Central memory CD4-positive, alpha-beta T cell (primary cell): ENCODE data around the gene DOHH.
A peak's percentile ranks its signal among the peaks of the same experiment; 100 is the strongest.
"Not testable (repeated sequence)": the region's sequence is repeated elsewhere in the genome, so short reads cannot be mapped to it uniquely, and the experiment has no call there.

ENCODE experiments used
- DNase-seq: peaks from one replicate; pipeline ENCODE4 v3.0.0; 2022

Gene DOHH

DNA sequence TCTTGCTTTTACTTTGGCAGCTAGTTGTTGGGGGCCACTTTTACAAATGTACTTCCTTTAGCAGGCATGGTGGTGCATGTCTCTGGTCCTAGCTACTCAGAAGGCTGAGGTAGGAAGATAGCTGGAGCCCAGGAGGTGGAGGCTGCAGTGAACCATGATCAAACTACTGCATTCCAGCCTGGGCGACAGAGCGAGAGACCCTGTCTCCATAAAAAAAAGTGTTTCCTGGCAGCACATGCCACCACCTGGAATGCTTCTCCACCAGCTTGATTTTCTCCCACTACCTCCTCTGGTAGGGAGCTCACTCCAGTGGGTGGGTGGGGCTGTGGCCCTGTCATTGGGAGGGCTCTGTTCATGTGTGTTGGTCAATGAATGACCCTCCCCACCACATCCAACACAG, 18.2 kb upstream of the DOHH start:
- no peak for DNase-seq

DNA sequence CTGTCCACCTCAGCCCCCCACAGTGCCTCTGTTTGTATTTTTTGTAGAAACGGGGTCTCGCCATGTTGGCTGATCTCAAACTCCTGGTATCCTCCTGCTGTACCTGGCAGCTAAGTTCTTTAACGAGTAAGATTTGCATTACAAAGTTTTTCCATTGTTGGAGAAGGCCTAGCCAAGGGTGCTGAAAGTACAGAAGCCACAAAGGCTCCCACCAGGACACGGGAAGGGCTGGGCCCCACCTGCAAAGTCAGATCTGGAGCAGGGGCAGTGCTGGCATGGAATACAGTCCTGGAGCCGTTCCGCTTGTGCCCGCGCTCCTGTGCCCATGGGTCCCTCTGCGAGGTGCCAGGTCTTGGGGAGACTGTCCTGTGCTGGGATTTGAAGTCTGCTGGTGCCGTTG, 17.8 kb upstream of the DOHH start:
- no peak for DNase-seq

DNA sequence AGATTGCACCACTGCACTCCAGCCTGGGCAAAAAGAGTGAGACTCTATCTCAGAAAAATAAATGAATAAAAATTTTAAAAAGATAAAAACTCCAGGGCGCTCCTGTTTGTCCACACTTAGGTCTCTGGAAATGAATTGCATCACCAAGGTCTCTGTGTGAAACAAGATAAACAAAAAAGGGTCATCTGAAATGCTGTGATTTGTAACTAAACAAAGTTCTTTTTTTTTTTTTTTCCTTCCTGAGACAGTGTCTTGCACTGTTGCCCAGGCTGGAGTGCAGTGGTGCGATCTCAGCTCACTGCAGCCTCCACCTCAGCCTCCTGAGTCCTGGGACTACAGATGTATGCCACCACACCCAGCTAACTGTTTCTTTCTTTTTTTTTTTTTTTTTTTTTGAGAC, 17.2 kb upstream of the DOHH start:
- DNase-seq, result no peak

DNA sequence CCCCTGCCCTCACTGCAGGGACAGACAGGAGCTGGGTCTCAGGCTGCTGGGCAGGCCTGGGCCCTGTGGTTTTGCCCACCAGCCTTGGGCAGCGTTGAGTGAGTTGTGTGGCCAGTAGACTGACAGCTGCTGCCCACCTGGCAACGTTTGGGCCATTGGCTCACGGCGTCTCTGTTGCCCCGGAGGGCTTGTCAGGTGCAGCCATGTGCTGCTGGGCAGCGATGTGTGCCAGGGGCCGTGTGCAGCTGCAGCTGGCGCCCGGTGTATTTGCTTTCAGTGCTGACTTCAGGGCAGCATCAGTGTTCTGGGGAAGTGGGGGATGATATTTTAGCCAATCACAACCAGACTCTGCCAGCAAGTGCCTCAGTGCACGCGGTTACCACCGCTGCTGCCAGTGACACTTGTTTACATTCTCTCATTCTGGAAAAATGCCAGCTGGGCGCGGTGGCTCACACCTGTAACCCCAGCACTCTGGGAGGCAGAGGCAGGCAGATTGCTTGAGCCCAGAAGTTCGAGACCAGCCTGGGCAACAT, 16.3 kb upstream of the DOHH start:
- peak; percentile 67 for DNase-seq

DNA sequence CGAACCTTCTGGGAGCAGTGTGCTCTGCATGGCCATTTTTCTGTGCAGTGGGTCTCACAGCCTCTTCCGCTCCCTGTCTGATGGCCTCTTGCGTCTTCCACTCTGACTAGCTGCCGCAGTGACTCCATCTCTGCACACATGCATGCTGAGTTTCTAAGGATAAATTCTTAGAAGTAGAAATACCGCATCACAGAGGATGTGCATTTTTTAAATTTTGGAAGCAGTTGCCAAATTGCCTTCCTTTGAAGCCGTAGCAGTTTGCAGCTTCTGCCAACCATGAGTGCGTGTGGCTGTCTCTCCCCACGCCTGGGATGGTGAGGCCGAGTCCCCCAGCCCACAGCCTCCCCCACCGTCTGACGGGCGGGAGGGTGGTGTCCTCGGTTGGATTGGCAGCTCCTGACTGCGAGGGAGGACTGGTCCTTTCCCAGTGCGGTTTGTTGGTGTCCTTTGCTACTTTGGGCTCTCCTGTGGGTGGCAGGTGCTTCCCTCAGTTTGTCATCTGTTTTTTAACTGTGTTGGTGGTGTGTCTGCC, 15.5 kb upstream of the DOHH start:
- DNase-seq, result no peak

DNA sequence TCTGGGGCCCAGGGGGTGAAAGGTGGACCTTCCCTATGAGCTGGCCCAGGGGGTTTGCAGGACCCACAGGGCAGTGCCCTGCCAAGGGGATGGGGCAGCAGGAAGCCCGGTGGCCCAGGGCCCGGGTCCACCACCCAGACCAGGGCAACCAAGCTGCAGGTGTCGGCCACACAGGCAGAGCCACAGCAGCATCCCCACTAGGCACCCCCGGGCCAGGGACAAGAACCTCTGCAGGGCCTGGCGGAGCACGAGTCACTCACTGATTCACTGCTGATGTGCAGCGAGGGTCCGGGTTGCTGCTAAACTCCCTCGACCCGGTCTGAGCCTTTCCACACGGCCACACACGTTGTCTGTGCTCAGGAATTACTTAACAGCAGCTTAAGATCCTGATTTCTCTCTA, 14.5 kb upstream of the DOHH start:
- no peak for DNase-seq

DNA sequence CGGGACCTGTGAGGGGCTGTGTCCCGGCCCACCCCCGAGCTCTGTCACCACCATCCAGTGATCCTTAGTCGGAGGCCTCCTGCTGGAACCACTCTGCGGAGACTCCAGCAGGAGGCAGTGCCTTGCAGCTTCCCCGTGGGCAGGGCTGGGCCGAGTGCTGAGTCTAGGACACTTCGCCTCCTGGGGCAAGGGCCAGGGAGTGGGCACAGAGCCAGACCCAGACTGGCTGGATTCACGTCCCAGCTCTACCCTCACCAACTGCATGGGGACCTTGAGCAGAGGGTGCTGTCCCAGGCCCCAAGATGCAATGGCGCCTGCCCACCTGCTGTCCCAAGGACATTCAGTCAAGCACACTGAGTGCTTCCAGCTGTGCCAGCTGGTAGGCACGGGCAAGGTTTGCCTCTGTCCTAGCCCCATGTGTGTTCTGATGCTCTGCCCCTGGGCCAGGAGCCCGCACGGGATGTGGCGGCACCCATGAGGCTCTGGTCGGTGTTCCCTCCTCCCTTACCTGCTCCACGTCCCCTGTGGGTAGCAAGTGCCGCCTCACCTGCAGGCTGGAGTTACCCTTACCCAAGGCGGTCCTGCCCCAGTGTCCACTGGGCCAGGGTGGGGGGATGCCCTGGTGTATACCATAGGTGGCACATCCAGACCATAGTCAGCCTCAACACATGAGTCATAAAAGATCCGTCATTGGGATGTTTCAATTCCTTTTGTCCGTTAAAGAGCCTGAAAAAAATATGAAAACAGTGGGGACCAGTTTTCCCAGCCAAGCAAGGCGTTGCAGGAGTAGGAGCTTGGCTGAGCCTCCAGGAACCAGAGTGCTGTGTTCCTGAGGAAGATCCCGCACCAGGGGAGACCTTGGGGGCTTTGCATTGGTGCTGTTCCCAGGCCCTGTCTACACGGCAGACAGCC, 13.0 kb upstream of the DOHH start:
- DNase-seq, result no peak

DNA sequence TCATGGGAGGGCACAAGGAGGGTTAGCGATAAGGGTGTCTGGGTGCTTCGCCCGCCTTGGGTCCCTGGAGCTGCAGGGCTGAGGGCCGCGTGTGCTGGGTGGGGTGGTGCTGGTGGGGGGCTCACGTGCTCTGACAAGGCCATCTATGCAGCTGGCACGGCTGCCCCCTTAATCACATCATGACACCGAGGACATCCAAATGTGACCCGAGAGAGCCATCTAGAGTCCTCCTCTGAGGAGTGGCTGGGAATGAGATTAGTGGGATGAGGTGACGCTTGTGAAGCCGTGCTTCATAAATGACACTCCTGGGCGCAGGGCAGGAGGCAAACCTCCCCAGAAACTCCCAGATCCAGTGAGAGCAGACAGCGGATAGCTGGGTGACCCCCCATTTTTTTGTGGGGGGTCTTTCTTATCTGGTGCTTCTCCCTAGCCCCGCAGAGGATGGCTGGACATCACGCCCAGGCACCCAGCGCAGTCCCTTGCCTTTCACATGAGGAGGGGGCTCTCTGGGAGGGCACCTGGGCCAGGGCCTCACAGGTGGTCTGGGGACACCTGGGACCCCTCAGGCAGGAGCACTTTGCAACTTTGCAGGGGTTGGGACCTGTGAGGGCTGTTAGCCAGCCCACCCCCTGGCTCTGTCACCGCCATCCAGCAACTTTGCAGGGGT, 12.2 kb upstream of the DOHH start:
- DNase-seq, result no peak

DNA sequence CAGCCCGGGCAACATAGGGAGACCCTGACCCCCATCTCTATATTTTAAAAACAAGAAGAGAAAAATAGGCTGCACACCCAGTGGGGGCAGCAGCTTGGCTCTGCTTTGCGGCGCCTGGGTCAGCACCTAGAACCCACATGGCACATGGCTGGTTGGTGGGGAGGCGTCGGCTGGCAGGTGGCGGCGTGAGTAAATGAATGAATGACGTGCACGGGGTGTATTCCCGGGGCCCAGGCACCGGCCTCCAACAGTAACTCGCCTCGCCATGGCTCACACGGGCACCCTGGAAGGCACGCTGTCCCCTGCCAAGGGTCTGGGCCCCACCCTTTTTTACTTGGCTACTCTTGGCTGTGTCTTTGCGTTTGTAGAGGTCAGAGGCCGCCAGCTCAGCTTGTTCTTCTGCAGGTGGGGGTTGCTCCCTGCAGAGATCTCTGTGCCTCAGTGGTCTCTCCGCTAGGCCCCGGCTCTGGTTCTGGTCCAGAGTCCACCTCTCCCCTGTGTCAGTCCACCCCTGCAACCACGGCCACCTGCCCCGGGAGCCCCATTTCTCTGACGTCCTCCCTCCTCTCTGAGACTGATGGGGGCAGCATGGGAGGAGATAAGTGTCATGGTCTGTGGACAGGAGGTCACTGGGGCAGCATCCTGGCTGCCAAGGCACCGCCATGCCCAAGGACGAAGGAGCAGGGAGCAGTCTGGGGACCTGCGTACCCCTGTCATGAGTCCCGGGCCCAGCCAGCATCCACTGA, 11.2 kb upstream of the DOHH start:
- DNase-seq, result no peak

DNA sequence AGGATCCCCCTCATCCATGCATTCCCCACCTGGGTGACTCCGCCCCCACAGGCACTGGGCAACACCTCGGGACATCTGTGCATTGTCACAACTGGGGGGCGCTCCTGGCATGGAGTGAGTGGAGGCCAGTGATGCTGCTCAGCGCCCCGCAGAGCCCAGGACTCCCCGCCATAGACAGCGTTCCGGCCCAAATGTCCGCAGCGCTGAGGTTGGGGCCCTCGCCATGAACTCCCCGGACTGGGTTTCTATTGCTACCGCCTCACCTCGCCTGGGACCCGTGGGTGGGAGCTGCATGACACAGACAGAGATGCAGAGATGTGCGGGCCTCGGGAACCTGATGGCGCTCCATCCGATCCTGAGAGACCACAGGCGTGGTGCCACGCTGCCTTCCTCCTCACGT, 10.3 kb upstream of the DOHH start:
- no peak for DNase-seq

DNA sequence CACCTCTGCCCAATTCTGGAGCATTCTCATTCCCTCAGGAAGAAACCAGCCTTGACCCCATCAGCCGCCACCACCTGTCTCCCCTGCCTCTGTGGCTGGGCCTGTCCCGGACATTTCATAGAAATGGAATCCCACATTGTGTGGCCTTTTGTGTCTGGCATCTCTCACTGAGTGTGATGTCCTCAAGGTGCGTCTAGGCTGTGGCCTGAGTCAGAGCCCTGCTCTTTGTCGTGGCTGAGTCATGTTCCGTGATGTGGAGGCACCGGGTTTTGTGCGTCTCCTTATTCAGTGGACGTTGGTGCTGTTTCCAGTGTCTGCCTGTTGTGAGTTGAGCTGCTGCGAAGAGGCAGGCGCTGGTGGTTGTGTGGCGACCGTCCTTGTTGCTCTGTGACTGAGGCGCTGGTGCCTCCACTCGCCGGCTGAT, 9.1 kb upstream of the DOHH start:
- no peak for DNase-seq

DNA sequence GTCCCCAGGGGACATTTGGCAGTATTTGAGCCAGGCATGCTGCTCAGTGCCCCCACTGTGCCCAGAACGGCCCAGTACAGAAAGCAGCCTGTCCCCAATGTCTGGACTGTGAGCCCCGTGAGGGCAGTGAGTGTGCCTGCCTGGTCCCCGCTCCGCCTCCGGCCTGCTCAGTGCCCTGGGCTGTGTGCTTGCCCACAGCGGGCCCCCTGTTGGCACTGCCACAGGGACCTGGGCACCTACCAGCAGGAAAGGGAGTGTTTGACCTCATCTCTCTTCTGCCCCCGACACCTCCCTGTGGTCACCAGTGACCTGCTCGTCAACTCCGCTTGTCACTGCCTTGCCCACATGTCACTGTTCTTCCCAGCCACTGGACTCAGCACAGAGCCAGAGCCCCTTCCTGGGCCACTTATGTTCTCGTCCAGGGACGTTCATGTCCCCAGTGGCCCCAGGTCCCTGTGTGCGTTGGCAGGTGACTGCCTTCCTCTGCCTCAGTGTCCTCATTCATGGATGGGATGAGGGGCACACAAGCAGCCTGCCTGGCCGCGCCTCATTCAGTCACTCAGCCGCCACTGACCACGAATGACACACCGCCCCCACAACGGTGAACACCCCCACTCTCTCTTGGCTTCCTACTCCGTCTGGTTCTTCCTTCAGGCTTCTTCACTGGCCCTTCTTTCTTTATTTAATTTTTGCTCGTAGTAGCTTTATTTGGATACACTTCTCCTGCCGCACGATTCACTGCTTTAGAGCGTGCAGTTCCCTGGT, 8.5 kb upstream of the DOHH start:
- no peak for DNase-seq

DNA sequence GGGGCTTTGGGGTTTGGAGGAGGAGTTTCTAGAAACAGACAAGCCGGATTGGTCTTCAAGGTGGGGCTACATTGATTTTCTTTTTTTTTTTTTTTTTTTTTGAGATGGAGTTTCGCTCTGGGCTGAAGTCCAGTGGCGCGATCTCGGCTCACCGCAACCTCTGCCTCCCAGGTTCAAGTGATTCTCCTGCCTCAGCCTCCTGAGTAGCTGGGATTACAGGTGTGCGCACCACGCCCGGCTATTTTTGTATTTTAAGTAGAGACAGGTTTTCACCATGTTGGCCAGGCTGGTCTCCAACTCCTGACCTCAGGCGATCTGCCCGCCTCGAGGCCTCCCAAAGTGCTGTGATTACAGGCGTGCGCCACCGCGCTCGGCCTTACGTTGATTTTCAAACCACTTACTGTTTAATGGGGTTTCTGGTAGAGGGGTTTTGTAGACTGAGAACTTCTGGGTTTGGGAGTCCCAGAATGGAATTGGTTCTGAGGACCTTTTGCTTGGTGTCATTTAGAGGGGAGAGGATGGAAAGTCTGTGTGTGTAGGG, 7.7 kb upstream of the DOHH start:
- not testable (repeated sequence) for DNase-seq

DNA sequence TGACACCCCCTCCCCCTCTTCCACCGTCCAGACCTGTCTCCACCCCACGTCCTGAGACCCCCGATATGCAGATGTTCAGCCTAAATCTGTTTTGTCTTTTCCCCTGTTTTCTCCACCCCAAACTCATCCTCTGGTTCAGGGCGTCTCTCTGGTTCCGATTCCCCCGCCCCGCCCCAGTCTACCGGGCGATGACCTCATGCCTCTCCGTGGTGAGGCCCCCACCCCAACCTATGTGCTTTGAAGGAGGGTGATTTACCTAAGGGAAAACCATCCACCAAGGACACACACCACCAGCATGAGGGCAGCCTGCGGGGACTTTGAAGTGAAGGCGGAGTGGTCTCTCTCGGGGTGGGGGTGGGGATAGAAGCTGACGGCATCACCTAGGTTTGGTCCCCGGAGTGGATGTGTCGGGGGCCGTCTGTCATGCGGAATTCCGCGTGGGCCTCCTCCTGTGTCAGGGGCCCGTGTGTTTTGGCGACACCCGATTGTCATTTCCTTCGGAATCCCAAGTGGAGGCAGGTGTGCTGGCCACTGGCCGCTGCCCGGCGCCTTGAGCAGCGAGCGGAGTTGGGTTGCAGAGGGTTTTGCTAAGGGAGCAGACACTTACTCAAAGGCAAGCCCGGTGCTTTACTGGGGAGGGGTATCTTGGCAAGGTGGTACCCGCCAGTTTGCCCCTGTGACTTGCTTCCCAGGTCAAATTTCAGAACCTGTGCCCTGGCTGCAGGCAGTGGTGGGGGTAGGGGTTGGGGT, 7.1 kb upstream of the DOHH start:
- peak; percentile 40 for DNase-seq

DNA sequence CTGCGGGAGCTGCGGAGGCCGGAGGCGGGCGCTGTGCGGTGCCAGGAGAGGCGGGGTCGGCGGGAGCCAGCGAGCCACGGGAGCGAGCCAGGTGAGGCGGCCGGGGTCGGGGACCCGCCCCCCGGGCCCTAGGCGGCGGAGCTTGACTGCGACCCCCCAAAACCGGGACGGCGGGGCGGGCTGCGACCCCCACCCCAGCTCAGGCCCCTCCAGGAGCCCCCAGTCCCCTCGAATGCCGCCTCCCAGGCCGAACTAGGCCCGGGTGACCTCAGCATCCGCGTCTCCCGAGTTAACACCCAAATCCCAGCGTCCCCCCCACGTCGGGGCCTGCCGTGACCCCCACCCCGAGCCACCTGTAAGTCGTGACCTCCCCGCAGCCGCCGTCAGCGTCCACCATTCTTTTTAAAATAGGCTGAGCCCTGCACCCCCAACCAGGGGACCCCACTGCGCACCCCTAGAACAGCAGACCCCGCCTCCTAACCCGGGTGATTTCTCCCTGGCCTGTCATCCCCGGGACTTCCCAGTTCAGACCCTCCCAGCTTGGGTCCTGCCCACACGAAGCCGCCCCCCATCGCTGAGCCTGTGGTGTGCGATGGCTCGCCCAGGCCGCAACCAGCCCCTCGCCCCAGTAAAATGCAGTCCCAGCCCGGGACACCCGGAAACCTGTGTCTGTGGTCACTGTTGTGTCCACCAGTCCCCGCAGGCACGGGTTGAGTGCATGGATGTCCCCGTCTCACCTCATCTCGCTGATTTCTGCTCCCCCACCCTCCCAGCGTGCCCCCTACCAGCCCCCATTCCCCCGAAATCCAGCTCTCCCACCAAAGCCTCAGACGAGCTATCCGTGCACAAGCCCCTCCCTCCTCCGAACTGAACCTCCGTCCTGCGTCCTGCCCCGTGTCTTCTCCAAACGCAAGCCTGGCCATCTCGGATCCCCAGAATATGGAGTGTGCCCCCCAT, 6.2 kb upstream of the DOHH start:
- peak; percentile 17 for DNase-seq

DNA sequence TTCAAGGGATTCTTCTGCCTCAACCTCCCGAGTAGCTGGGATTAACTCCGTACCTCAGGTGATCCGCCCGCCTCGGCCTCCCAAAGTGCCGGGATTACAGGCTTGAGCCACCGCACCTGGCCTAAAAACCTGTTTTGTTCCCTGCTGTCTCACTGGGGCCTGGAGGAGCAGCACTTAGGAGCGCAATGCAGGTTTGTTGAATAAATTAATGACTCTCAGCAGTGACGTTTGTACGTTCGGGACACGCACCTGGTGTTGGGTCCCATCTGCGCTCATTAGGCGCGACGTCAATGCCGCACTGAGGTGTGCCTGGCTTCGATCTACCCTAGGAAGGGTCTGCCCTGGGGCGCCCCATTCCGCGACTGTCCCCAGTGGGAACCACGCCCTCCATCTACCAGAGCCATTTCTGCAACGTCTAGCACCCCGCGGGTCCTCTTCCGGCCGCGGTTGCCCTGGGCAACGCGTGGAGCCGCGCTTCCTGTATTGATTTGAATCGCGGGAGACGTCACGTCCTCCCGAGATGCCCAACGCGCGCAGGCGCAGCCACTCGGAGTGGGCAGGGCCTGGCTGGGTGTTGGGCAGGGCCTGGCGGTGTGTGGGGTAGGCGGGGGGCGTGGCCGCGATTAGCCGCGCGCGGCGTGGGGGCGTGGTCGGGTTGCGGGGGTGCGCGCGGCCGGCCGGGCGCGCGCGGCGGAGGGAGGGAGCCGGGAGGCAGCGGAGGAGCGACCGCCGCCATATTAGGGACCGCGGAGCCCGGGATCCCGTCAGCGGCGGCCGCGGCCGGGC, 5.3 kb upstream of the DOHH start, which contains the start of gene FZR1:
Gene FZR1, plus strand, starts transcription at position 714 of the 786 bp plus-strand sequence. CDS start 16,679 bp downstream, outside the sequence.
- peak; percentile 100 for DNase-seq

DNA sequence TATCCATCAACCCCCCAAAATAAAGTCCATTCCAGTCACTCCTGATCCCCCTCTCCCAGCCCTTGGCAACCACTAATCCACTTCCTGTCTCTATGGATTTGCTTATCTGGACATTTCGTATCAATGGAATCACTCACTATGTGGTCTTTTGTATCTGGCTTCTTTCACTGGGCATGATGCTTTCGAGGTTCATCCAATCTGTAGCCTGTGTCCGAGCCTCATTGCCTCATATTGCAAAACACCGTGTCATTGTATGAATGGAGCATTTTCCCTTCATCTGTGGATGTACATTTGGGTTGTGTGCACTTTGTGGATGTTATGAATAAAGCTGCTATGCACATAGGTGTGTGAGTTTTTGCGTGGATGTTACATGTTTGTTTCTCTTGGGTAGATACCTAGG, 4.3 kb upstream of the DOHH start:
- DNase-seq, result no peak

DNA sequence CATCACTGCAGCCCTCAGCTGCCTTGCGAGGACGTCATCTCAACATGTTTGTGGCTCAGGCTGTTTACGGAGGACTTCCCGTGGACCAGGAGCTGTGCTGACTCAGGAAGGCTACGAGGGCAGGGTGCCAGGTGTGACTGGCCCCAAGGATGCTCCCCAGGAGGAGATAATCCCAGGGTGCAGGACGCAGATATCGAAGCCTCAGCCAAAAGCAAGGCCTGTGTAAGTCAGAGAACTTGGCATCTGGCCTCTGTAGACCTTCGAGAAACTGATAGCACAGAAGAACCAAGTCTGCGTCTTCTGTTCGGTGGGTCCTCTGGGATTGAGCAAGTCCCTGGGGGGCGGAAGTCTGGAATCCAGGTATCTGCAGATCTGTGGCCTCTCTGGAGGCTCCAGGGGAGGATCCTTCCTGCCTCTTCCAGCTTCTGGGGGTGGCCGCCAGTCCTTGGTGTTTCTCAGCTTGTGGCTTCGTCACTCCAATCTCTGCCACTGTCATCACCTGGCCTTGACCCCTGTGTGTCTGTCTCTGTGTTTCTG, 2.6 kb upstream of the DOHH start:
- no peak for DNase-seq

DNA sequence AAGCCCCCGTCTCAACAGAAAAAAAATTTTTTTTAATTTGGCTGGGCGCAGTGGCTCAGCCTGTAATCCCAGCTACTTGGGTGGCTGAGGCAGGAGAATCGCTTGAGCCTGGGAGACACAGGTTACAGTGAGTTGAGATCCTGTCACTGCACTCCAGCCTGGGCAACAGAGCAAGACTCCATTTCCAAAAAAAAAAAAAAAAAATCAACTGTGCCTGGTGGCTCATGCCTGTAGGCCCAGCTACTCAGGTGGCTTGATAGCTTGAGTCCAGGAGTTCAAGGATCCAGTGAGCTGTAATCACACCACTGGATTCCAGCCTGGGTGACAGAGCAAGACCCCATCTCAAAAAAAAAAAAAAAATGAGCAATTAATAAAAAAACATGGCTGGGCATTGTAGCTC, 1.3 kb upstream of the DOHH start:
- no peak for DNase-seq
